LNCaP clone FGC (cell line): ENCODE data around the gene SLC7A5.
A peak's percentile ranks its signal among the peaks of the same experiment; 100 is the strongest.
"Not testable (repeated sequence)": the region's sequence is repeated elsewhere in the genome, so short reads cannot be mapped to it uniquely, and the experiment has no call there.

ENCODE experiments used
- DNase-seq: peaks from one replicate; pipeline ENCODE4 v3.0.0-alpha.2; 2011; ENCODE audit warnings: low read depth
- H3K4me3 ChIP-seq: 2 replicates; pipeline ENCODE4 v1.5.1; 2011; ENCODE audit warnings: mild to moderate bottlenecking, low read depth, low read length, control low read depth
- CTCF ChIP-seq: IDR thresholded peaks from 2 replicates; pipeline ENCODE4 v1.5.1; 2012; ENCODE audit warnings: mild to moderate bottlenecking; ENCODE audit not compliant: control insufficient read depth, insufficient read depth; ENCODE audit errors: extremely low read depth

The SLC7A5 gene

DNA sequence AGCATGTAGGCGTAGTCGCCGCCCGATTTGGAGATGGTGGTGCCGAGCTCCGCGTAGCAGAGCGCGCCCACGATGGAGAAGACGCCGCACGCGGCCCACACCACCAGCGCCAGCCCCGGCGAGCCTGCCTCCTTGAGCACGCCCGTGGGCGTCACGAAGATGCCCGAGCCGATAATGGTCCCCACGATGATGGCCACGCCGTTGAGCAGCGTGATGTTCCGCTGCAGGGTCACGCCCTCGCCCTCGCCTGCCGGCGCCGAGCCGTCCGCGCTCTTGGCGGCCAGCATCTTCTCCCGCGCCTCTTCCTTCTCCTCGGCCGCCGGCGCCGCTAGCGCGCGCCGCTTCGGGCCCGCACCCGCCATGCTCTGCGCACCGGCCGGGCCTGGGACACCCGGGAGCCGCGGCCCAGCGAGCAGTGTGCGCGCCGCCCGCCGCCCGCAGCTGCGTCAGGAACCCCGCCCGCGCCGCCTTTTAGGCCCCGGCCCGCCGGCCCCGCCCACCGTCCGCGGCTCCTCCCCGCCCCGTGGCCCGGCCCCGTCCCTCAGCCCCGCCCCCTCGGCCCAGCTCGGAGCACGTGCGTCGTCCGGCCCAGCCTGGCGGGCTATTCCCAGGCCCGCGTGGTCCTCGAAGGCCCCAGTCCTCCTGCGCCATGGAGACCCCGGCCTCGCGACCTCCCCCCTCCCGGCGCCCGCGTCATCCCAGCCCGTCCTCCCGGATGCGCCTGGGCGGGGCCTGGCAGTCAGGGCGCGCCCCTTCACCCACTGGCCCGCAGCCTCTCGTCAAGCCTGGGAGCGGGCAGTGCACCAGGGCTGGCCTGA lies at the start of gene SLC7A5:
TSS of gene SLC7A5 (minus strand) at position 447 of the 818 bp plus-strand sequence. CDS start at position 362, 85 bp downstream.
- DNase-seq, H3K4me3 ChIP-seq: not testable (repeated sequence)

DNA sequence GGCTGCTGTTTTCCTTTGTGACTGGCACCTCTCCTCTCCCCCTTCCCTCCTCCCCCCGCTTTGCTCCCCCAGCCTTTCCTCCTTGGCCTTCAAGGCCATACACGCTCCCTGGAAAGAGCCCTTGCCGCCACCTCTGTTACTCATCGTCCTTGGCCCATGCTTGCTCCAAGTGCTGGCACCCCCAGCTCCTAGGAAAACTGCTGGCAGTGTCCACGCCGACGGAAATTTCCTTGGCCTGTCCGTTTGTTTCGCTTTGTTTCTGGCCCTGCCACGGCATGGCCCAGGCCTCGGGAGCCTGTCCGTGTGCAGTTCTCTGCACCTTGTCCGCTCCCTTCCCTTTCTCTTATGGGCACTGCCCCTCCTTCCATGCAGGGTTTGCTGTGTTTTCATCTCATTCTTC lies 49.0 kb upstream of the SLC7A5 start:
- no peak for DNase-seq
- H3K4me3 ChIP-seq = no peak overlapping the region

DNA sequence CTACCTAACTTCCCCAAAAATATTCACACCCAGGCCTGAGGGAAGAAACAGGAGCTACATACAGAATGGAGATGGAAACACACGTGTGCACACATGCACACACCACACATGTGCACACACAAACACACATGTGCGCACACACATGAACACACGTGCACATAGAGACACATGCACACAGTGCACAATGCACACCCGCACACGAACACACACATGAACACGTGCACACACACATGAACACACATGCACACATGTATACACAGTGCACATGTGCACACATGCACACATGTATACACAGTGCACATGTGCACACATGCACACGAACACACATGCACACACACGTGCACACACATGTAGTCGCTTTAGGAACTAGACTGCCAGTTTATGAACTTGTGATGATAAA lies 48.2 kb upstream of the SLC7A5 start:
- no peak for DNase-seq
- TF ChIP-seq CTCF = no peak
- H3K4me3 ChIP-seq = no peak overlapping the region

More for the DNA sequence above, 49.0 kb upstream of the SLC7A5 start:
- TF ChIP-seq CTCF = no peak

- no peak overlapping the region for H3K4me3 ChIP-seq
- DNase-seq = no peak
- TF ChIP-seq CTCF = no peak
Observed at GRCh38 chr16:87914812-87915211, 45.5 kb upstream of the SLC7A5 start.

- DNase-seq, H3K4me3 ChIP-seq: not testable (repeated sequence)
Observed at GRCh38 chr16:87914021-87914725, 44.9 kb upstream of the SLC7A5 start.

GRCh38 chr16:87912691-87913090 lies 43.4 kb upstream of the SLC7A5 start:
- not testable (repeated sequence) for DNase-seq, H3K4me3 ChIP-seq

DNA sequence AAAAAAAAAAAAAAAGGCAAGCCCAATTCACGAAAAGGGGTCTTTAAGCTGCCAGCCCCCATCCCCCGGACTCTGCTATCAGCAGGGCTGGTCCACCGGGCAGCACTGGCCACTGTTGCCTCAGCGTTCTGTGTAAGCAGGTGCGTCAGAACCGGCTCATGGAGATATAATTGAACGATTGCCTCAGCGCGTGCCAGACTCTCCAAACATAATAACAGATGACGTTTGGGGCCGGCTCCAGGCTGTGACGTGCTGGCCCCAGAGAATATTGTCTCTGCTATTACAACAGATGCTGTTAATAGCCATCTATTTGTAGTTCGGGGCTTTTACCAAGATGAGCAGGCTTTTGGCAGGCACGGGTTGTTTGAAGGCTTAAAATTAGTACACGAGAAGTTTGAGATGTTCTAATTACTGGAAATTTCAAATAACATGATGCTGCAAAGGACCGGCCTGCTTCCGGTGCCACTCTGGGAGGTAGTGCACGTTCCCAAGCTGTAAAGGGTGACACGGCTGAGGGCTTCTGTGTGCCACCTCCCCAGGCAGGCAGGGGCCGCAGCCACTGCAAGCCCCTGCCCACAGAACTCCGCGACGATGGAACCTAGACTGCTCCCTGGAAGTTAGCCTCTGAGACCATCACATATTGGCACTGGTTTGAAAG lies 41.9 kb upstream of the SLC7A5 start:
- not testable (repeated sequence) for H3K4me3 ChIP-seq, DNase-seq

GRCh38 chr16:87909203-87909935 lies 40.1 kb upstream of the SLC7A5 start:
- TF ChIP-seq CTCF = peak; percentile 86
- peak; percentile 17 for DNase-seq
- H3K4me3 ChIP-seq = not testable (repeated sequence)

GRCh38 chr16:87908101-87908500 lies 38.8 kb upstream of the SLC7A5 start:
- not testable (repeated sequence) for H3K4me3 ChIP-seq, DNase-seq

DNA sequence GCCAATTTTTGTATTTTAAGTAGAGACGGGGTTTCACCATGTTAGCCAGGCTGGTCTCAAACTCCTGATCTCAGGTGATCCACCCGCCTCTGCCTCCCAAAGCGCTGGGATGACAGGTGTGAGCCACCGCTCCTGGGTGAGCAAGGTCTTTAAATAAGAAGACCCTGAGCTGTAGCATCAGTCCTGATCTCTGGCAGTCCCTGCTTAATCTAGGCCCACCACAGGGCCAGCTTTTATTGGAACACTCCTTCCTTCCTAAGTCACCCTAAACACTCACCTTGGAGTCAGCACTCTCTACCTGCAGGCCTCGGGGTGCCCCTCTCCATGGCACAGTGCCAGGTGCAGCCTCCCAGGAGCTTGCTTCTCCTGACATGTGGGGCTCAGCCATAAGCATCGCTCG lies 36.2 kb upstream of the SLC7A5 start:
- not testable (repeated sequence) for DNase-seq, H3K4me3 ChIP-seq

DNA sequence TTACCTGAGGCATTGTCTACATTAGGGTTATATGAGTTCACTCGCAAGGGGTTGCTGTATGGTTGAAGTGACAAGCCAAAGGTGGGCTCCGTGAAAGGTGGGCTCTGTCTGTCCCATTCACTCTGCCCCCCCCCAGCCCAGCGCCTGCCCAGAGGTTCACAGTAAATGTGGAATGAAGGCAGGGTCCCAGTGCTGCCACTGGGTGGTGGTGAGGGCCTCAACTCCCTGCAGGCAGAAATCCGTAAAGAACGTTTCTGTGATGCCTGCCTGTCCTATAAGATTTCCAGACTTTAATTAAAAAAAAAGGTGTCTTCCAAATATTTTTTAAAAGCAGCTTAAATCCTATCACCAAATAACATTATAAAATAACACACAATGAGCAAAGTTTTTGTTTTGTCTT lies 35.7 kb upstream of the SLC7A5 start:
- not testable (repeated sequence) for H3K4me3 ChIP-seq, DNase-seq

DNA sequence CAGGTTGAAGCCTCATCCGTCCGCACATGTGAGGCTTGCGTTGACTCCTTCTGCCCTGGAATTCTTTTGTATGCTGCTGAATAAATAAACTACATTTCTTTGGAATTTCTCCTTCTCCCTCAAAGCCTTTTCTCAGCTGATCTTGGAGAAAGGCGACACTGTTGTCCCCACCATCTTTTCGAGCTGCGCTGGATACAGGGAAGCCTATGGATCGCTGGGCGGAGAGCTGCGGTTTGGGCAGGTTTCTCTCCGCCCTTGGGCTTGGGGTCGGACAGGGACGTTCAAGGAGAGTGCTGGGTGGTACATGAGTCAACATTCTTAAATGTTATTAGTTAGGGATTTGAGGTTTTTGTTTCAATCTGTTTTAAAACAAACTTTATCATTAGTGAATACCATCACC lies 31.2 kb upstream of the SLC7A5 start:
- H3K4me3 ChIP-seq, DNase-seq: not testable (repeated sequence)
